ENCODE results near the gene TOR2A. TPM values are rescaled to one million over a fixed set of nuclear protein-coding genes. Genes with fewer than 3 reads are reported as not detected.
"Not testable (repeated sequence)": the region's sequence is repeated elsewhere in the genome, so short reads cannot be mapped to it uniquely, and the experiment has no call there.

The TOR2A gene
- 10 to 100 TPM in 1 of 2 experiments, 1 to 10 TPM in 1; 9.8 to 13.9 TPM for total RNA-seq
- polyA plus RNA-seq = 10 to 100 TPM; 18.1 to 24.7 (median 23.5) TPM
- 8.2 to 16.2 (median 11.6) reads per million in 6 experiments for total RNA-seq

GRCh38 chr9:127734747-127735529 is at the start of gene TOR2A:
Gene TOR2A (minus strand): TSS chr9:127735294. CDS start chr9:127735270, 24 bp downstream.
- Mint-ChIP-seq H3K9me3 (no peaks in the 10 kb centered on the region), H3K27me3 (peaks cover 0 to 1% (median 0%) of the 10 kb centered on the region in 5 donors), H3K4me3 (peak within 1 kb of the TSS; percentile 80 to 98 (median 96)), H3K4me1 (peaks cover 9 to 20% (median 14%) of the 10 kb centered on the region in 4 donors), H3K36me3 (peaks cover 4 to 25% (median 7%) of the 10 kb centered on the region in 3 donors), H3K27ac (peak within 1 kb of the TSS; percentile 82 to 98 (median 94))
- POLR2A ChIA-PET = interaction anchor here (0.5 to 3.8 kb wide), 39 partner anchors 9 to 541 kb away, joined by 3 to 54 read pairs (median 5); partner anchors contain the start of genes CDK9, GOLGA2, LRSAM1 and PTRH1
- DNase-seq = peak; percentile 98 to 99 (median 99)
- ATAC-seq = peak; percentile 89 to 91

DNA sequence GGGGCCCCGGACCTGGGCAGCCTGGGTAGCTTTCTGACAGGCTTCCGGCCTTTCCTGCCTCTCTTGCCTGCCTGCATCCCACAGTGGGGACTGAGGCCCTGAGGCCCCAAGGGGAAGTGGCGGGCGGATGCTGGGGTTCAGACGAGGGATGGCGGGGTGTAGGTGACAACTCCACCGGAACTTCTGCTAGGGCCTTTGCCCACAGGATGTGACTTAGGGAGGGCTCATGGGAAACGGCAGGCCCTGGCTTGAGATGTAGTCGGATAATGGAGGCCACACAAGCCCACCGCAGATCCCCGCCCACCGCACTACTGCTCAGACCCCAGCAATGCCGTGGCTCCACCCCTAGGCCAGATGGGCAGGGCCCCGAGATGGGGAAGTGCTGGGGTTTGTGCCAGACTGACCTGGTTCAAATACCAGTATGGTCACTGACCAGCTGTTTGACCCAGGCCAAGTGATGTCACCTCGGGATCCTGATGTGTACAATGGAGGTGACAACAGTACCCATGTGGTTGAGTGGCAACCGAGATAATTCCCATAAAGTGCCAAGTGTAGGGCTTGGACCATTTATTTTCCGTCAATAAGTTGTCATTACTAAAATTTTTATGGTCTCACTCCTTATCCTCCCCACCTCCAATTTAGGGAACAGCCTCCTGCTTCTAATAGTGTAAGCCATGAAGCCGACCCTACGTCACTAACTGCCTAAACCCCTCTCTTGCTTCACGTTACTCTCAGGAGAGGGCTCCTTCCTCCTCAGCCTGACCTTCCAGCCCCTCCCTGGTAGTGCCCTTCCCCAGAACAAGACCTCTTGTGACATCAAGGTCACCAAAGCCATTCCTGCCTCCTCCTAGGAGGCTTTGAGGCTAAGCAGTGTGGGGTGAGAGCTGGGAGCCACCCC is 48.3 kb upstream of the TOR2A start:
- DNase-seq = peak; percentile 33 to 87 (median 73)
- no peaks in the 10 kb centered on the region for H3K9me3 Mint-ChIP-seq
- ATAC-seq = peak; percentile 18 to 39
- H3K27ac Mint-ChIP-seq = peak overlapping the region; percentile 93 to 99 (median 97)
- H3K4me3 Mint-ChIP-seq = peak overlapping the region; percentile 50 to 90 (median 80)
- POLR2A ChIA-PET = interaction anchor here (1.0 to 9.1 kb wide), 12 partner anchors 8 to 170 kb away, joined by 3 to 237 read pairs (median 14); partner anchors contain the start of genes ST6GALNAC4 and TOR2A
- peaks cover 0 to 20% (median 2%) of the 10 kb centered on the region in 3 donors for H3K36me3 Mint-ChIP-seq
- H3K27me3 Mint-ChIP-seq = no peaks in the 10 kb centered on the region
- peaks cover 26 to 77% (median 67%) of the 10 kb centered on the region in 4 donors for H3K4me1 Mint-ChIP-seq

DNA sequence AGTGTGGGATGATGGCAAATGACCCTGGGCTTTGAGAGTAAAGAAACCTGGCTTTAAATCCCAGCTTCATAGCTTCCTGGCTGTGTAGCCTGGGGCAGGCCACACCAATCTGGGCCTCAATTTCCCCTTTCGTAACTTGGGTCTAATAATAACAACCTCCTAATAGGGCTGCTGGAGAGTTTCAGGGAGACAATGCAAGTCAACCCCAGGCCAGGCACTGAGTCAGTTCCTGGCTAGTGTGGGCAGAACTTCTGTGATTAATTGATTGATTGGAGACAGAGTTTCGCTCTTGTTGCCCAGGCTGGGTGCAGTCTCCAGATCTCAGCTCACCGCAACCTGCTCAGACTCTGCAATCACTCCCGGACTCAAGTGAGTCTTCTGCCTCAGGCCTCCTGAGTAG is 46.7 kb upstream of the TOR2A start:
- no peak for DNase-seq
- Mint-ChIP-seq H3K27ac (peak overlapping the region; percentile 81 to 99 (median 91)), H3K4me3 (peak overlapping the region in 7 of 10 donors; percentile 20 to 62 (median 26)), H3K27me3 (no peaks in the 10 kb centered on the region), H3K4me1 (peaks cover 29 to 73% (median 60%) of the 10 kb centered on the region in 4 donors), H3K9me3 (no peaks in the 10 kb centered on the region), H3K36me3 (peaks cover 0 to 5% (median 4%) of the 10 kb centered on the region in 3 donors)
- ATAC-seq = no peak
- POLR2A ChIA-PET = interaction anchor here (0.9 to 9.1 kb wide), 3 partner anchors 15 to 46 kb away, joined by 5 to 237 read pairs (median 54); partner anchors contain the start of gene TOR2A

GRCh38 chr9:127780909-127781308 is 45.8 kb upstream of the TOR2A start:
- peak overlapping the region; percentile 86 to 99 (median 94) for H3K27ac Mint-ChIP-seq
- H3K36me3 Mint-ChIP-seq, ATAC-seq, H3K27me3 Mint-ChIP-seq, H3K9me3 Mint-ChIP-seq: not testable (repeated sequence)
- H3K4me1 Mint-ChIP-seq = peaks cover 31 to 77% (median 63%) of the 10 kb centered on the region in 4 donors
- H3K4me3 Mint-ChIP-seq = peak overlapping the region in 6 of 10 donors; percentile 11 to 100 (median 52)
- POLR2A ChIA-PET = interaction anchor here (0.6 to 9.1 kb wide), 8 partner anchors 15 to 851 kb away, joined by 3 to 237 read pairs (median 6); partner anchors contain the start of gene TOR2A
- DNase-seq = peak in 1 of 10 donors; percentile 38

DNA sequence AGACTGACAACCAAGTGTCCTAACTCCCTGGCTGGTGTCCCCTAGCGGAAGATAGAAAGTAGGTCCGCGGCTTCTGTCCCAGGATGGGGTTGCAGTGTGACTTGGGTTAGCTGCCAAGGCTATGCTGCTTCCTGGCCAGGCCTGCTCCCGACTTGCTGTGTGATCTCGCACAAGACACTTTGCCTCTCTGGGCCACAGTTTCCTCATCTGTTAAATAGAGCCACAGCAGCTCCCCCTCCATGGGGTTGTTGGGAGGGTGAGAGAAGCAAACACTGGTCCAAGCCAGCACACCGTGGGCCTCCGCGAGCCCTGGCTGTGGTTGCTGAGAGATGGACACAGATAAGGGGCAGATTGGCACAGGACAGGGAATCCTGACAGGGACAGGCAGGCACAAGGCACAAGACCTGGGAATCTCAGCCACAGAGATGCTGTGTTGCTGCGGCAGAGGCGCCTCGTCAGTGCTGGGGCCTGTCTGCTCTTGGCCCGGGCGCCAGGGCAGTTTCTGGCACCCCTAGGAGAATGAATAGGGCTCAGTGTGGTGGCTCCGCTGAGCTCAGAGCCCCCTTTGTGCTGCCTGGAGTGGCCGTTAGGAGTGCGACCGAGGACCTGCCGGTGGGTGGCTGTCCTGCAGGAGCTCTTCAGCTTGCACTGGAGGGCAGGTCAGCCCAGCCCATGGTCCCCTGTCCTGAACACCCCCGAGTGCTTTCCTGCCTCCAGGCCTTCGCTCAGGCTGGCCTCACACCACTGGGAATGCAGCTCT is 45.2 kb upstream of the TOR2A start:
- Mint-ChIP-seq H3K4me1 (peaks cover 31 to 77% (median 64%) of the 10 kb centered on the region in 4 donors), H3K4me3 (peak overlapping the region in 9 of 10 donors; percentile 0 to 100 (median 52)), H3K9me3 (no peaks in the 10 kb centered on the region)

GRCh38 chr9:127779136-127779981 is 44.3 kb upstream of the TOR2A start:
- H3K27ac Mint-ChIP-seq = peak overlapping the region; percentile 71 to 99 (median 96)
- H3K4me3 Mint-ChIP-seq = peak overlapping the region; percentile 90 to 100 (median 98)
- ATAC-seq = peak; percentile 9 to 29
- H3K9me3 Mint-ChIP-seq = no peaks in the 10 kb centered on the region
- H3K36me3 Mint-ChIP-seq = peaks cover 0 to 7% (median 5%) of the 10 kb centered on the region in 3 donors
- no peaks in the 10 kb centered on the region for H3K27me3 Mint-ChIP-seq
- DNase-seq = no peak
- peaks cover 30 to 79% (median 62%) of the 10 kb centered on the region in 4 donors for H3K4me1 Mint-ChIP-seq
- POLR2A ChIA-PET = interaction anchor here (0.6 to 9.1 kb wide), 13 partner anchors 13 to 138 kb away, joined by 3 to 237 read pairs (median 4); partner anchors contain the start of genes ST6GALNAC4 and TOR2A

More for the DNA sequence above, 45.2 kb upstream of the TOR2A start:
- ATAC-seq (no peak), DNase-seq (no peak)
- Mint-ChIP-seq H3K36me3 (peaks cover 0 to 5% (median 2%) of the 10 kb centered on the region in 3 donors), H3K27ac (peak overlapping the region; percentile 89 to 99 (median 96)), H3K27me3 (no peaks in the 10 kb centered on the region)
- POLR2A ChIA-PET = interaction anchor here (0.6 to 9.1 kb wide), 10 partner anchors 14 to 850 kb away, joined by 3 to 237 read pairs (median 5); partner anchors contain the start of gene TOR2A

DNA sequence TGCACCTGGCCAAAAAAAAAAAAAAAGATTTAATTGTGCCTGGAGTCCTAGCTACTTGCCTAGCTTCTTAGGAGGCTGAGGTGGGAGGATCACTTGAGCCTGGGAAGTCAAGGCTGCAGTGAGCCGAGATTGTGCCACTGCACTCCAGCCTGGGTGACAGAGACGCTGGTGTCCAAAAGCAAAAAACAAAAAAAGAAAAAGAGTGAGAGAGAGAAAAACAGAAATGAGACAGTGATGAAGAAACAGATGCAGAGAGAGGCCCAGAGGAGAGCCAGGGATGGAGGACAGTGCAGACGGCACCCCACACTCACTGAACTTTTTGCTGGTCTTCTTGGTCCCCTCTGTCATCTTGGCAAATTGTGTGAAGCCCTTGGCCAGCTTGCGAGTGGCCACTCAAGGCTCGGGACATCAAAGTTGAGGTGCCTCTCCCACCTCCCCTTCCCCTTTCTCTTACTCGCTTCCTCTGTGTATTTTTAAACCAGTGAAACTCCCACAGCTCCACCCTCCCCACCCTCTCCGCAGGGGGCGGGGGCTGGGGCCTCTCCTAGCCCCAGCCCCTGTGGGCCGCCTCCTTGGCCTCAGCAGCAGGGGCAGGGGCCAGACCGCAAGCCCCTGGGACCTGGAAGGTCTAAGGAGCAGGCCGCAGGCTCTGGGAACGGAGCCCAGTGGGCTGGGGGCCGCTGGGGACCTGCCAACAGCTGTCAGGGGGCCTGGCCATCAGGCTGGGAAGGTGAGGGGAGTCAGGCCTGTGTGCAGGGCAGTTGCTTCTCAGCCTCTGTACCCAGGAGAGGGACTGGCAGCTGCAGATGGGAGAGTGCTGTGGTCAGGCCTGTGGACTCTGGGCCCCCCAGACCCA is 43.4 kb upstream of the TOR2A start, which contains the start of gene SH2D3C:
SH2D3C (minus strand) TSS at position 387 of the 856 bp plus-strand sequence; CDS start at position 348, 39 bp downstream.
- Mint-ChIP-seq H3K9me3 (no peaks in the 10 kb centered on the region), H3K27ac (peak within 1 kb of the TSS; percentile 93 to 99 (median 97))
- POLR2A ChIA-PET = interaction anchor here (0.6 to 9.1 kb wide), 17 partner anchors 12 to 284 kb away, joined by 3 to 237 read pairs (median 3); partner anchors contain the start of gene TOR2A

GRCh38 chr9:127777368-127777980 is 42.4 kb upstream of the TOR2A start:
- ATAC-seq = no peak
- Mint-ChIP-seq H3K27ac (peak overlapping the region; percentile 93 to 99 (median 97)), H3K36me3 (peaks cover 3 to 23% (median 5%) of the 10 kb centered on the region in 3 donors), H3K4me3 (peak overlapping the region; percentile 90 to 100 (median 98)), H3K9me3 (no peaks in the 10 kb centered on the region), H3K4me1 (peaks cover 20 to 77% (median 57%) of the 10 kb centered on the region in 4 donors), H3K27me3 (no peaks in the 10 kb centered on the region)
- DNase-seq = no peak
- POLR2A ChIA-PET = interaction anchor here (0.7 to 9.1 kb wide), 5 partner anchors 11 to 285 kb away, joined by 3 to 237 read pairs (median 3); no protein-coding TSS in a partner anchor

More for the DNA sequence above, 43.4 kb upstream of the TOR2A start, which contains the start of gene SH2D3C:
- peak within 1 kb of the TSS; percentile 90 to 100 (median 98) for H3K4me3 Mint-ChIP-seq
- H3K36me3 Mint-ChIP-seq = peaks cover 3 to 15% (median 5%) of the 10 kb centered on the region in 3 donors
- no peaks in the 10 kb centered on the region for H3K27me3 Mint-ChIP-seq
- ATAC-seq (peak; percentile 22 to 41), DNase-seq (peak in 4 of 10 donors; percentile 38 to 45 (median 40))
- peaks cover 26 to 79% (median 61%) of the 10 kb centered on the region in 4 donors for H3K4me1 Mint-ChIP-seq

DNA sequence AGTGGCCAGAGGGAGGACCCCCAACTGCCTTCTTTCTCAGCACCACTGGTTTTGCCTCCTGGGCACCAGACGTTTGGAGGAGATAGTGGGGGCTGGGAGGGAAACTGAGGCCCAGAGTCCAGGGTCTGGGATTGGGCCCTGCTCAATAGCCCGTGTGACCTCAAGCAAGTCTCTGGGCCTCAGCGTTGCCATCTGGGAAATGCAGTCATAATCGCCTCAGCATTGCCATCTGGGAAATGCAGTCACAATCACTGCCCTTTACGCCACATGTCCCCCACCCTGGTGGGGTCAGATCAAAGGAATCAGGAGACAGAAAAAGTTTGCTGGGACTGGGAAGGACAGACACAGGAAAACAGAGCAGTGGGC is 41.8 kb upstream of the TOR2A start:
- DNase-seq = no peak
- POLR2A ChIA-PET = interaction anchor here (0.6 to 4.4 kb wide), 12 partner anchors 8 to 211 kb away, joined by 3 to 44 read pairs (median 5); partner anchors contain the start of genes CDK9 and ST6GALNAC4

More for the DNA sequence above, 41.8 kb upstream of the TOR2A start:
- Mint-ChIP-seq H3K4me1 (peaks cover 20 to 74% (median 56%) of the 10 kb centered on the region in 4 donors), H3K4me3 (peak overlapping the region; percentile 90 to 100 (median 98)), H3K9me3 (no peaks in the 10 kb centered on the region), H3K27me3 (no peaks in the 10 kb centered on the region), H3K36me3 (peaks cover 3 to 25% (median 5%) of the 10 kb centered on the region in 3 donors), H3K27ac (peak overlapping the region; percentile 93 to 99 (median 97))
- no peak for ATAC-seq

Measured in naive thymus-derived CD8-positive, alpha-beta T cell (primary cell).